ENCODE data around the gene ENHO. TPM values are rescaled to one million over a fixed set of nuclear protein-coding genes. Genes with fewer than 3 reads are reported as not detected.

Gene ENHO
- total and polyA plus RNA-seq, 2 experiments from 2014 or later: 7.6 to 8.7 TPM

DNA sequence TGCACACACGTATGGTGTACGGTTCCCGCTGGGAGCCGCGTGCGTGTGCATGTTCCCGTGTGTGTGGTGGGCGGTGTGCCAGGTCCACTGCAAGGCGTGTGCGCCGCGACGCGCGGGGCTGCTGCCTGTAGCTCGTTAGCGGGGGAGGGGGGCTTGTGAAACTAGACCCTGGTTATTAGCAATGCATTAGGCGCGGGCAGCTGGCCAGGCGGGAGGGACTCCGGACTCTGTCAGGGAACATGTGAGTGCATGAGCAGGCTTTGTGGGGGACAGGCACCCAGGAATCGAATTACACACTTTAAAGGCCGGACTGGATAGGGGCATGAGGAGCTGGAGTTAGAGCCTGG is 32.2 kb upstream of the ENHO start:
- Histone ChIP-seq H3K4me1 (ENCODE audit: low read depth) (peaks cover 55% of the 10 kb centered on the region), H3K36me3 (no peaks in the 10 kb centered on the region), H3K9me3 (ENCODE audit: low read depth) (no peaks in the 10 kb centered on the region), H3K27ac (peak overlapping the region; percentile 57), H3K4me3 (no peak overlapping the region), H3K27me3 (no peaks in the 10 kb centered on the region)
- TF ChIP-seq, protein P1, sequence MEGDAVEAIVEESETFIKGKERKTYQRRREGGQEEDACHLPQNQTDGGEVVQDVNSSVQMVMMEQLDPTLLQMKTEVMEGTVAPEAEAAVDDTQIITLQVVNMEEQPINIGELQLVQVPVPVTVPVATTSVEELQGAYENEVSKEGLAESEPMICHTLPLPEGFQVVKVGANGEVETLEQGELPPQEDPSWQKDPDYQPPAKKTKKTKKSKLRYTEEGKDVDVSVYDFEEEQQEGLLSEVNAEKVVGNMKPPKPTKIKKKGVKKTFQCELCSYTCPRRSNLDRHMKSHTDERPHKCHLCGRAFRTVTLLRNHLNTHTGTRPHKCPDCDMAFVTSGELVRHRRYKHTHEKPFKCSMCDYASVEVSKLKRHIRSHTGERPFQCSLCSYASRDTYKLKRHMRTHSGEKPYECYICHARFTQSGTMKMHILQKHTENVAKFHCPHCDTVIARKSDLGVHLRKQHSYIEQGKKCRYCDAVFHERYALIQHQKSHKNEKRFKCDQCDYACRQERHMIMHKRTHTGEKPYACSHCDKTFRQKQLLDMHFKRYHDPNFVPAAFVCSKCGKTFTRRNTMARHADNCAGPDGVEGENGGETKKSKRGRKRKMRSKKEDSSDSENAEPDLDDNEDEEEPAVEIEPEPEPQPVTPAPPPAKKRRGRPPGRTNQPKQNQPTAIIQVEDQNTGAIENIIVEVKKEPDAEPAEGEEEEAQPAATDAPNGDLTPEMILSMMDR (IDR thresholded peaks at IDR 0.05; ENCODE audit: low read depth, low read length): no peak
- DNase-seq (ENCODE audit: low read depth in 1 of 2, low spot score in 1 of 2): peak in 1 of 2 donors; percentile 49

DNA sequence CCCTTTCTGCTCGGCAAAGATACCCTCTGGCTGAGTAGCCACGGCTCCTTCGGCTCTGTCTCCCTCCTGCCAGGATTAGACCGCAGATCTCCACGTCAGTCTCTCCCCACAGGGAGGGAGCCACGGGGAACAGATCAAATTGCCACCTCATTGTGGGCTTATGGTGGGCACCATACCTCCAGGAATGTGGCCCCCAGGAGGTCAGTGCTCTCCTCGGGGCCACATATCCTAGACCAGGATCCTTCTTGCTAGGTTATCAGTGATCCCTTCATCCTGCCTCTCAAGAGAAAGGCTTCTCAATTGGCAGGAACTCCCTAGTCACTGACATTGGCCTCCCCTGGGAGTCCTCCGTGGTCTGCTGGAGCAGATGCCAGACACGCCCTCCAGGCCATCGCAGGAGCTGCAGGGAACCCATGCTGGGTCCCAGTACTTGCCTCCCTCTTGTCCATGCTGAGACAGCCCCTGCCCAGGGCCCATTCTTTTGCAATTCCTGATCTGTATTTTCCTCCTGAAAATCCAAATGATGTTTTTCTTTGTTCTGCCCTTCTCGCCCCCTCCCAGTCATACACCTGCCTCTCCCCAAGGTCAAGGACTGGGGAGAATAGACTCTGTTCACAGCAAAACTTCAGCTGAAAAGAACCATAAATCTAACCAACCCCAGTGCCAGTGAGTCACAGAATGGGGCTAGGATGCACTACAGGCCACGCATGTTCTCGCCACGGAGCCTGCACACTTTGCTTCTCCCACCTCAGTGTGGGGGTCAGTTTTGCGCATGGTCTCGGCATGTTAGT is 31.6 kb upstream of the ENHO start:
- H3K36me3 ChIP-seq: no peaks in the 10 kb centered on the region
- no peaks in the 10 kb centered on the region for H3K9me3 ChIP-seq (ENCODE audit: low read depth)
- TF ChIP-seq, protein P1 (IDR thresholded peaks at IDR 0.05; ENCODE audit: low read depth, low read length): no peak
- no peak overlapping the region for H3K4me3 ChIP-seq
- H3K27me3 ChIP-seq: no peaks in the 10 kb centered on the region
- no peak for DNase-seq (ENCODE audit: low read depth in 1 of 2, low spot score in 1 of 2)
- H3K27ac ChIP-seq: peak overlapping the region; percentile 41
- peaks cover 49% of the 10 kb centered on the region for H3K4me1 ChIP-seq (ENCODE audit: low read depth)

DNA sequence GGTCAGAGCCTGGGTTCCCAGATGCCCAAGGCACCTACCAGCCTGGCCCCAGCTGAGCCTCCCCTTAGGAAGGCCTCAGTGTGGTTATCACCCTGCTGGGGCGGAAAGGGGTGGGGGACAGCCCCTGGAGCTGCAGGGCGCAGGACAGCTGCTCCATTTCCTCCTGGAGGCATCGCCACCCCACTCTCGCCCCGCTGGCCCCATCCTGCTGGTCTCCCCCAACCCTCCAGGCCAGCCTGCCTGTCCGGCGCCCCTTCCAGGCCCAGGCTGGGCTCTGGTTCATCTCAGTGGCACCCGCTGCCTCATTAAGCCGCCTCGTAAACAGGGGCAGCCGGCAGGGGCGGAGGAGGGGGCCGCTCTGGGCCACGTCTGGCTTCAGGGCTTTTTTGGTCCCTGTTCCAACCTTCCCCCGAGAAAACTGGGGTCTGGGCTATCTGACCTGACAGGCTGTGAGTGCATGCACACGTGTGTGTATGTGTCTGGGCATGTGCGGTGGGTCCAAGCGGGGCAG is 30.8 kb upstream of the ENHO start:
- H3K4me3 ChIP-seq: no peak overlapping the region
- H3K4me1 ChIP-seq (ENCODE audit: low read depth): peaks cover 40% of the 10 kb centered on the region
- no peaks in the 10 kb centered on the region for H3K36me3 ChIP-seq
- DNase-seq (ENCODE audit: low read depth in 1 of 2, low spot score in 1 of 2): no peak
- TF ChIP-seq, protein P1 (IDR thresholded peaks at IDR 0.05; ENCODE audit: low read depth, low read length): no peak
- H3K9me3 ChIP-seq (ENCODE audit: low read depth): no peaks in the 10 kb centered on the region
- H3K27me3 ChIP-seq: no peaks in the 10 kb centered on the region
- peak overlapping the region; percentile 41 for H3K27ac ChIP-seq

DNA sequence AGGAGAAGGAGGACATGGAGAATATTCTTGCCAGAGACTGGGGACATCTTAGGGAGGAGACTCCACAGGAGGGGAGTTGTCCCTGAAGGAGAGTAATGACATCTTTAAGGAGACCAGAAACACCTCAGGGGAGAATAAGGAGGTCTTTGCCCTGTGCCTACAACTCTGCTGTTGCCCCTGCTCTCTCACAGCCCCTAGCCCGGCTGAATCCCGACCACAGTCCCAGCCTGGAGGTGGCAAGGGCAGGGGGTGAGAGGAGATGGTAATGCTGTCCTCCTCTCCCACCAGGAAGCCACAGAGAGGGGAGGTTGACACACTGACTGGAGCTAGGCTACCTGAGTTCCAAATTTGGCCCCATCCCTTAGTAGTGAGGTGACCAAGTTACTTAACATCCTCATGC is 30.2 kb upstream of the ENHO start:
- Histone ChIP-seq H3K36me3 (no peaks in the 10 kb centered on the region), H3K4me1 (ENCODE audit: low read depth) (peaks cover 35% of the 10 kb centered on the region), H3K4me3 (no peak overlapping the region), H3K9me3 (ENCODE audit: low read depth) (no peaks in the 10 kb centered on the region), H3K27ac (no peak overlapping the region), H3K27me3 (no peaks in the 10 kb centered on the region)
- no peak for DNase-seq (ENCODE audit: low read depth in 1 of 2, low spot score in 1 of 2)
- TF ChIP-seq, protein P1 (IDR thresholded peaks at IDR 0.05; ENCODE audit: low read depth, low read length): no peak

DNA sequence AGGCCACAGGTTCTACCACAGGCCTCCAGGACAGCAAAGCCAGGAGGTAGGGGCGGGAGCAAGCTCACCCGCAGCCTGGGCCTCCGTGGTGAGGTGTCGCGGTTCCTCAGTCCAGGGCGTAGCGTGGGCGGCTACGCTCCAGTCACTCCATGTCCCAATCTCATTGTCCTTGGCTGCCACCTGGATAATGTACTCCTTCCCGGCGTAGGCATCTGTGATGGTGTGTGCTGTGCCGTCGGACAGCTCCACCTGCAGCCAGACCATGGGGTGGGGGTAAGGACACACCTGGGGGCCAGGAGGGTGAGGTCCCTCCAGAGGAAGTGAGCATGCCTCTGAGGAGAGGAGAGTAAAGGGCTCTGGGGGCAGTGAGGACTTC is 29.8 kb upstream of the ENHO start:
- DNase-seq (ENCODE audit: low read depth in 1 of 2, low spot score in 1 of 2): no peak
- H3K27me3 ChIP-seq: no peaks in the 10 kb centered on the region
- H3K4me3 ChIP-seq: no peak overlapping the region
- TF ChIP-seq, protein P1 (IDR thresholded peaks at IDR 0.05; ENCODE audit: low read depth, low read length): no peak
- H3K9me3 ChIP-seq (ENCODE audit: low read depth): no peaks in the 10 kb centered on the region
- no peaks in the 10 kb centered on the region for H3K36me3 ChIP-seq
- peaks cover 31% of the 10 kb centered on the region for H3K4me1 ChIP-seq (ENCODE audit: low read depth)
- no peak overlapping the region for H3K27ac ChIP-seq
